Right lobe of liver (tissue), 6 donors: ENCODE measurements around the gene LRP10. TPM values are rescaled to one million over a fixed set of nuclear protein-coding genes. Genes with fewer than 3 reads are reported as not detected.
A peak's percentile ranks its signal among the peaks of the same experiment; 100 is the strongest.

Experiments used
- ATAC-seq, 4 donors: fragments of 200-7000 bp; cut with Tn5 transposase; one replicate each; pipeline ENCODE4 v1.9.1; 2020; ENCODE audit warnings: mild to moderate bottlenecking in 4 of 4, moderate library complexity in 4 of 4
- DNase-seq, 3 donors: peaks; one replicate each; pipeline ENCODE4 v3.0.0-alpha.2; 2020
- H3K27ac ChIP-seq, 3 donors: fragments of 200-600 bp; one replicate each; pipeline ENCODE4 v1.8.0; 2022
- H3K27me3 ChIP-seq, 2 donors: fragments of 200-600 bp; one replicate each; pipeline ENCODE4 v1.8.0; 2022
- H3K36me3 ChIP-seq, 4 donors: fragments of 200-600 bp; sonication (generic) in 1 of 4; one replicate each; pipeline versions ENCODE4 v1.5.1 to v1.8.0; 2017 to 2022; ENCODE audit warnings: control low read depth in 1 of 4
- H3K4me1 ChIP-seq, 4 donors: fragments of 200-600 bp; sonication (generic) in 1 of 4; one replicate each; pipeline versions ENCODE4 v1.5.1 to v1.8.0; 2017 to 2022; ENCODE audit warnings: control low read depth in 1 of 4
- H3K4me3 ChIP-seq, 3 donors: fragments of 200-600 bp; one replicate each; pipeline ENCODE4 v1.8.0; 2022
- H3K9me3 ChIP-seq, 4 donors: fragments of 200-600 bp; sonication (generic) in 1 of 4; one replicate each; pipeline versions ENCODE4 v1.5.1 to v1.8.0; 2017 to 2022; ENCODE audit warnings: control low read depth in 1 of 4
- POLR2A ChIP-seq: fragments of 450-650 bp; IDR thresholded peaks from one replicate; pipeline ENCODE4 v1.6.1; 2017; ENCODE audit warnings: antibody characterized with exemption, mild to moderate bottlenecking
- WGBS: methylation state at CpG from one replicate; pipeline ENCODE4 v1.1.6; 2018; ENCODE audit warnings: low coverage, low lambda C conversion rate; ENCODE audit not compliant: insufficient coverage; ENCODE audit errors: missing lambda C conversion rate; 5-methylcytosine and 5-hydroxymethylcytosine counted together
- intact Hi-C, 2 donors: fragments of 100-400 bp; cut with DNase I; formaldehyde crosslinking; loops; one replicate each; pipeline versions ENCODE4 v1.11.2 to v1.14.1; 2022
- total RNA-seq, 6 experiments: library from RNA; depleted of rRNA in 2 of 6; stranded (reverse); fragments of >200 nt in 2 of 6; fragmentation: NEBNext Ultra II Directional in 3 of 6; extraction: Animal tissue kit (Norgen Biotek cat#: 25700) in 3 of 6; gene quantifications; one replicate each; pipeline versions ENCODE4 v1.1.0 to v1.2.4, GENCODE V29; 2016 to 2023
- TF ChIP-seq, protein P1 (sequence below), 4 donors: fragments of 200-600 bp in 3 of 4; fragments of 450-650 bp in 1 of 4; IDR thresholded peaks; one replicate each; pipeline versions ENCODE4 v1.5.1 to v1.8.0; 2016 to 2022; ENCODE audit warnings: antibody characterized with exemption in 4 of 4, mild to moderate bottlenecking in 2 of 4
- donor health status: DM: no; HTN: yes; CAD: no.
- donor health status: DM: no; HTN: no; CAD: no.
- donor health status: DM: no; HTN: no; CAD: no.
- donor health status: DM: no; HTN: yes; CAD: no.
- donor health status: DM: no; HTN: yes; CAD: no.

Gene LRP10
- total RNA-seq, 6 experiments from 2014 or later: 31.0 to 54.5 (median 44.6) TPM

DNA sequence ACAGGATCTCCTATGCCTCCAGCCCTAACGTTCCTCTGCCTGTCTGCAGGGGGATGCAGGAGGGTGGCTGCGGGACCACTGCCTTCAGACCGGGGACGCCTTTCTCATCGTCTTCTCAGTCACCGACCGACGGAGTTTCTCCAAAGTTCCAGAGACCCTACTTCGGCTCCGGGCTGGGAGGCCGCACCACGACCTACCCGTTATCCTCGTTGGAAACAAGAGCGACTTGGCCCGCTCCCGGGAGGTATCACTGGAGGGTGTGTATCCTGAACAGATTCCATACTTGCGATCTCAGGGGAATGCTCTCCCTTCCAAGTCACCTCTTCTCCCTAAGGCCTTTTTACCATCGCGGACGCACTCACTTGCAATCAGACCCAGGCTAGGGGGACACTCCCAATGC, 14.4 kb downstream of the LRP10 start:
- TF ChIP-seq POLR2A: no peak
- TF ChIP-seq, protein P1, sequence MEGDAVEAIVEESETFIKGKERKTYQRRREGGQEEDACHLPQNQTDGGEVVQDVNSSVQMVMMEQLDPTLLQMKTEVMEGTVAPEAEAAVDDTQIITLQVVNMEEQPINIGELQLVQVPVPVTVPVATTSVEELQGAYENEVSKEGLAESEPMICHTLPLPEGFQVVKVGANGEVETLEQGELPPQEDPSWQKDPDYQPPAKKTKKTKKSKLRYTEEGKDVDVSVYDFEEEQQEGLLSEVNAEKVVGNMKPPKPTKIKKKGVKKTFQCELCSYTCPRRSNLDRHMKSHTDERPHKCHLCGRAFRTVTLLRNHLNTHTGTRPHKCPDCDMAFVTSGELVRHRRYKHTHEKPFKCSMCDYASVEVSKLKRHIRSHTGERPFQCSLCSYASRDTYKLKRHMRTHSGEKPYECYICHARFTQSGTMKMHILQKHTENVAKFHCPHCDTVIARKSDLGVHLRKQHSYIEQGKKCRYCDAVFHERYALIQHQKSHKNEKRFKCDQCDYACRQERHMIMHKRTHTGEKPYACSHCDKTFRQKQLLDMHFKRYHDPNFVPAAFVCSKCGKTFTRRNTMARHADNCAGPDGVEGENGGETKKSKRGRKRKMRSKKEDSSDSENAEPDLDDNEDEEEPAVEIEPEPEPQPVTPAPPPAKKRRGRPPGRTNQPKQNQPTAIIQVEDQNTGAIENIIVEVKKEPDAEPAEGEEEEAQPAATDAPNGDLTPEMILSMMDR (IDR thresholded peaks at IDR 0.05): no peak
- Histone ChIP-seq H3K36me3 (no peaks in the 10 kb centered on the region), H3K27ac (no peak overlapping the region), H3K9me3 (no peaks in the 10 kb centered on the region), H3K4me3 (no peak overlapping the region), H3K4me1 (no peaks in the 10 kb centered on the region), H3K27me3 (no peaks in the 10 kb centered on the region)
- WGBS: 92% methylated on average over 15 of the region's 21 CpGs
- no peak for DNase-seq
- intact Hi-C loops: no loop called here
- no peak for ATAC-seq

- TF ChIP-seq, protein P1 (IDR thresholded peaks at IDR 0.05): no peak
- TF ChIP-seq POLR2A: no peak
- Histone ChIP-seq H3K36me3 (no peaks in the 10 kb centered on the region), H3K9me3 (no peaks in the 10 kb centered on the region), H3K27me3 (no peaks in the 10 kb centered on the region), H3K4me3 (peak overlapping the region; percentile 32 to 48 (median 41)), H3K4me1 (no peaks in the 10 kb centered on the region), H3K27ac (peak overlapping the region in 1 of 3 donors; percentile 33)
- intact Hi-C loops: no loop called here
- DNase-seq (peak in 1 of 3 donors; percentile 47), ATAC-seq (peak; percentile 55 to 68 (median 57))
- 18% methylated on average over 13 of the region's 77 CpGs for WGBS
Measured at GRCh38 chr14:22886500-22887259, 15.1 kb downstream of the LRP10 start.

DNA sequence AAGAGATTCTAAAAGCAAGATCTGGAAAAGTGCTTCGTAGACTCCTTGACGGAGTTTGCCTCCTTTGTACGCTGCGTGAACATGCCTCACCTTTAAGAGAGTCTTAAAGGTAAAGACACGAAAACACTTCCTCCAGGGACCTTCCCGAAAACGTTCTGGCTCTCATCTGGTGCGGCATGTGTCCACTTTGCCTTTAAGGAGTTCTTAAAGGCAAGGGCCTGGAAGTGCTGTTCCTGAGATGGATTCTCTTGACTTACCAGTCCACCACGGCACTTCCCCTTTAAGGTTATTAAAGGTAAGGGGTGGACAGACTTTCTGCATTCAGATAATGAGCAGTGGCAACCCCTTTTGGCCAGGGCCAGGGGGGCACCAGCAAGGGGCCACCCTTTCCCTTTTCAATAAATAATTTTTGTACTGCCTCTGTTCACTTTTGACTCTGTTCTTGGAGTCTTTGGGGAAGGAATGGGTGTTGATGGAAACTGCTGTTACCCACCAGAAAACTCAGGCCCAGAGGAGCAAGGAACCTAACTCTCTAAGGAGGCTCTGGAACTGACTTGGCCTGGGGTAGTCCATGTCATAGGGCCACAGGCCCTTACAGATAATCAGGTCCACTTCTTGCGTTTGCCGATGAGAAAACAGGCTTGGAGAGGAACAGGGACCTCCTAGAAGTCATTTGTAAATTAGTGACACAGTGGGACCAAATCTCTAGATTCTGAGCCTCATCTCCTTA, 15.9 kb downstream of the LRP10 start:
- ATAC-seq (peak in 1 of 4 donors; percentile 15), DNase-seq (no peak)
- no peaks in the 10 kb centered on the region for H3K4me1 ChIP-seq
- H3K27me3 ChIP-seq: no peaks in the 10 kb centered on the region
- intact Hi-C loops: no loop called here
- 53% methylated on average over 8 of the region's 11 CpGs for WGBS
- H3K27ac ChIP-seq: peak overlapping the region in 1 of 3 donors; percentile 33
- no peaks in the 10 kb centered on the region for H3K36me3 ChIP-seq
- H3K9me3 ChIP-seq: no peaks in the 10 kb centered on the region
- TF ChIP-seq, protein P1 (IDR thresholded peaks at IDR 0.05): no peak
- TF ChIP-seq POLR2A: no peak
- H3K4me3 ChIP-seq: peak overlapping the region; percentile 32 to 48 (median 41)

- Histone ChIP-seq H3K9me3 (no peaks in the 10 kb centered on the region), H3K4me1 (no peaks in the 10 kb centered on the region), H3K4me3 (no peak overlapping the region), H3K27me3 (no peaks in the 10 kb centered on the region), H3K27ac (no peak overlapping the region), H3K36me3 (no peaks in the 10 kb centered on the region)
- TF ChIP-seq POLR2A: no peak
- TF ChIP-seq, protein P1 (IDR thresholded peaks at IDR 0.05): no peak
- no CpG with 5 or more reads among the region's 5 CpGs for WGBS
- ATAC-seq (no peak), DNase-seq (no peak)
- intact Hi-C loops: no loop called here
Measured at GRCh38 chr14:22887990-22888378, 16.4 kb downstream of the LRP10 start.
